Esophagus mucosa (tissue), 1 donor: ENCODE measurements around the gene NPHP4. TPM values are rescaled to one million over a fixed set of nuclear protein-coding genes. Genes with fewer than 3 reads are reported as not detected.

ENCODE experiments used
- ATAC-seq: fragments of 200-7000 bp; cut with Tn5 transposase; one replicate; pipeline ENCODE4 v1.9.1; 2020
- total RNA-seq: library from RNA; stranded (reverse); gene quantifications from one replicate; pipeline ENCODE4 v1.2.4, GENCODE V29; 2023
- donor health status: DM: yes; HTN: yes; CAD: no.

The NPHP4 gene
- total RNA-seq, 1 donor from 2014 or later: 4.7 TPM

DNA sequence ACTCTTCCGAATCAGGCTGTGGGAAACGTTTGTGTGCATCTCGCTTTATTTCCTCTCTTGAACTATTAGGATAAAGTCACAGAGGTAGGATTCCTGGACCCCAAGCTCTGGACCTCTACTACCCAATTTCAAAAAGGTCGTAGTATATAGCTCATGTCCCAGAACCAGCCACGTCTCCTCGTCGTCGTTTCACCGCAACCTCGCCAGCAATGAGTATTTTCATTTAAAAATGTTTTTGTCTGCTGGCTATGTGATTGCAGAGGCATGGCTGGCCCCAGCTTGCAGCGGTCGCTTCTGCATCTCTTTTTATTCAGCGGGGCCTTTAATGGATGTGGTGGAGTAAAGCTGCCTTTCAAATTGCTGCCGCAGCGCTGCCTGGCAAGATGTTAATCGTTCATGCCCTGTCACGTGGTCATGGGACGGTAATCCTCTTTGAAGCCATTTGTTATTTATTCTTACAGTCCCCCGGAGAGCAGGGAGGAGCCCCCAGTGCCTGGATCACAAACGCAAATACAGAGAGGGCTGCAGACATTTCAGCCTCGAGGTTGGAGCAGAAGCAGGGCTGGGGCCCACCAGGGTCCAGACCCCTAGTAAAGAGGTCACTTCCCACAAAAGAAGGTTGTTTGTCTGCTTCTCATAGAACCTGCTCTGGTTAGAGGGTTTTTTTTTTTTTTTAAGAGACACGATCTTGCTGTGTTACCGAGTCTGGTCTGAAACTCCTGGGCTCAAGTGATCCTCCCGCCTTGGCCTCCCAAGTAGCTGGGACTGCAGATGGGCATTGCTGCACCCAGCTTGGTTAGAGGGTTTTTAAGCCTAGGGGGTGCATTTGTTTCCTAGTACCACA, 11.6 kb upstream of the NPHP4 start:
- no peak for ATAC-seq

DNA sequence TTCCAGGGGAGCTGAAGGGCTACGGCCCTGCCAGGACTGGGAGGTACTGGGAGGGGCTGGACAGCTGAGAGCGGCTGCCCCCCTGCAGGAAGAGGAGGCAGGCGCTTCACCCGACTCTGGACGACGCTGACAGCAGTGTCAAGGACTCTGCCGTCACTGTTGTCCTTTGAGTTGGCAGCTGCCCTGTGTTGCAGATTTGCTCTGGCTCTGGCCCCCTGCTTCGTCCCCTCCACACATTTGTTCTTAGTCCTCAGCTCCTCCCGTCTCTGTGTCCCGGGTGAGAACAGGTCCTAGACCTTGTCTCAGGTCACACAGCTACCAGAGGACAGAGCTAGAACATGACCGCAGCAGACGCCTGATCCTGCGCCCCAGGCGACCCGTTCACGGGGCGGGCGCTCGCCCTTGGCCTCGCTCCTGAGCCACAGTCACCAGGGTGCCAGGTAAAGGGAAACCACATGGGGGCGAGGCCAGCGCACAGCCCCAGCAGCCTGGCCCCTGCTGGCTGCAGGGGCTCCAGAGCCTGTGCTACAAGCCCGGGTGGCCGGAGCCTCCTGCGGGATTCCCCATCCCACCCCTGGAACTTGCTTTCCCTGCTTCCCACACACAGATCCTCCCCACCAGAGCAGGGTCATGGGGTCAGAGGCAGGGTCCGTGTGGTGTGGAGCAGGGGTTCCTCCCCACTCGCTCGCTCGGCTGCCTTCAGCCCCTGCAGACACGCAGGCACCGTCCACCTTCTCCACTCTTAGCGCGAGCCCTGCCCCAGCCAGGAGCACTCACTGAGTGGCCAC, 10.7 kb upstream of the NPHP4 start:
- no peak for ATAC-seq

- no peak for ATAC-seq
Observed at GRCh38 chr1:6001992-6002576, 9.9 kb upstream of the NPHP4 start.

GRCh38 chr1:6000444-6001288, 8.4 kb upstream of the NPHP4 start:
- no peak for ATAC-seq

DNA sequence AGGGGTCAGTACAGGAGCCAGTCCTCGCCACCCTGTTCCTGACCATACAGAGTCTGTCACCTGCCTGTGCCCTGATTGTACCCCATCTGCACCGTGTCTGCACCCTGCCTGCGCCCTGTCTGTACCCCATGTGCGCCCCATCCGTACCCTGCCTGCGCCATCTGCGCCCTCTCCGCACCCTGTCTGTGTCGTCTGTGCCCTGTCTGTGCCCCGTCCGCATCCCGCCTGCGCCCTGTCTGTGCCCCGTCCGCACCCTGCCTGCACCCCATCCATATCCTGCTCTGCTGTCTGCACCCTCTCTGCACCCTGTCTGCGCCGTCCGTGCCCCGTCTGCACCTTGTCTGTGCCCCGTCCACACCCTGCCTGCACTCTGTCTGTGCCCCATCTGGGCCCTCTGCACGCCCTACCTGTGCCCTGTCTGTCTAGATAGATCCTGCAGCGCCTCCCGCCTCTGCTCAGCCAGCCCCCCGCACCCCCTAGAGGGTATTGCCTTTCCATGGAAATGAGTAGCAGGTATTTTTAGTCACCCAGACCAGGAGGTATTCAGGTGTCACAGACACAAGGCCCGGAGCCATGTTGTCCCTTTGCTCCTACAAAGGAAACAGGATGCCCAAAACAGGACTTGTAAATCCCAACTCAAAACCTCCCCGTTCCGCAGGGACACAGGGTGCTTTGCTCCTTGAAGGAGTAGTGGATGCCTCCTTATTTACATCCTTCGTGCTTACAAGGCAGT, 7.7 kb upstream of the NPHP4 start:
- no peak for ATAC-seq

- no peak for ATAC-seq
Observed at GRCh38 chr1:5998906-5999301, 6.7 kb upstream of the NPHP4 start.

DNA sequence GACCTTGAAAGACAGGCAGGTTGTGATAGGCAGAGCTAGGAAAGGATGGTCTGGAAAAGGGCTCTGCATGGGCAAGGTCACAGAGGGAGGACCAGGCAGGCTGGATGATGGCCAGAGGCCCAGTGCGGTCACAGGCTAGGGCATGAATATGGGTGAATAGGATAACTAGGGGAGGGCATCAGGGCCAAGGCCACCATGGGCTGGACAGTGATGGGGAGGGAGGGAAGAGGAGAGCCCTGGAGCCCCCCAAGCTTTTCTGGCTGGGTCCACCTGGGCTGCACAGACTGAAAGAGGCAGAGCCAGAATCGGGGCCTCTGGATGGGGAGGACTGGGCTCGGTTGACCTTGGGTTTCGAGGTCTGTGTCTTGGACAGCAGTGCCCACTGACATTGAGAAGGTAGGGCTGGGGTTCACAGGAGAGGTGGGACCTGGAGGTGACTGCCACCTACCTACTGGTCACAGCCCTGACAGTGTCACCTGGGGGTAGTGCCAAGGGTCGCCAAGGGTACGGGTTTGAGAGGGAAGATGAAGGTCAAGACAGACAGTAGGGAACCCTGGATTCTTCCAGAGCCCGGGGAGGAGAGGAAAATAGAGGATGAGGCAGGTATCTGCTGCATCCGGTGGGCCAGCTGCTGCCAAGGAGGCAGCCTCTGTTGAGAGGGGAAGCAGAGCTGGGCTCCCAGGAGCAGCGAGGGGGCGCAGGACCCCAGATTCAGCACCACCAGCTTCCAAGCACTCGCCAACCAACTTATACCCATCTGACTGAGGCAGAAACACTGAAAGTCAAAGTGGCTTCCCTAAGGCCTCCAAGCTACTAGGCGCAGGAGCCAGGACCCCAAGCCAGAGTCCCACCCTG, 6.1 kb upstream of the NPHP4 start:
- no peak for ATAC-seq

DNA sequence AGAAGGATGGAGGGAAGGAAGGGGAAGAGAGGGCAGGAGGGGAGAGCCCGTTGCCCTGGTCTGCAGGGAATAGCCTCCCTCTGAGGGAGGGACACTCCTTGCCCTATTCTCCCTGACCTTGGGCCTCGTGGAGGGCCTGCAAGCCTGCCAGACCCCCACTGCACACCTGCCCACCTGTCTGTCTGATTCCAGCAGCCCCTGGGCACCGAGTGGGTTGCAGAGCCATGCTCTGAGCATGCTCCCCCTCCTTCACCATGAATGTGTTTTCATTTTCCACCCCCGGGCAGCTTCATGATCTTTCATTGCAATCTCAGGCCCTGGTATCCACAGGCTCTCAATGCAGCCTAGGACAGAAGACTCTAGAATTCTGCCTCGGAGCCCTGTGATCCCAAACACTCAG, 5.1 kb upstream of the NPHP4 start:
- ATAC-seq: no peak

DNA sequence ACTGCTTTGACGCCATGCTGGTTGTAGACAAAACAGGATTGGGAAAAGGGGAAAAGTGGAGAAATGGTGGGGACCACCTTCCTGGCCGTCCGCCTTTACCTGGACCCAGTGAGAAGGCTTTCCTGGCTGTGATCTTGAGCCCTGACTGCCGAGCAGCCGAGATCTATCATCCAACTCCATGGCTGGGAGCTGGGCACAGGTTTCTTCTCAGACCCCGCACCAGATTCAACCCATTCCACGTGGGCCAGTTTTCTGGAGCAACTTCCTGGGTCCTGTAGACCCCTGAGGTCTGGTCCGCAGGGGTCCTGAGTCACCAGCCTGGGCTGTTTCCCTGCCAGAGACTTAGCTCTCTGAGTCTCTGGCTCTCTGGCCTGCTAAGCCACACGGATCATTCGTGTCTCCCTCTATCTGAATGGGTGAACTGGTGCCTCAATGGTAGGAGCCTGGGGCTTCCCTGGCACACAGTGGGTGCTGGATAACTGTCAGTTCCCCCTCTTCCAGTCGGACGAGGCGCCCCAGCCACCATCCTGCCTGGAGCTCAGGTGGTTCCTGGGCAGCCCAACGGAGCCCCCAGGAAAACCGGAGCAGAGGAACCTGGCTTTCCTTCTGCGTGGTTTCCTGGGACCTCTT, 4.5 kb upstream of the NPHP4 start:
- no peak for ATAC-seq

GRCh38 chr1:5995871-5996630, 3.8 kb upstream of the NPHP4 start:
- ATAC-seq: no peak

DNA sequence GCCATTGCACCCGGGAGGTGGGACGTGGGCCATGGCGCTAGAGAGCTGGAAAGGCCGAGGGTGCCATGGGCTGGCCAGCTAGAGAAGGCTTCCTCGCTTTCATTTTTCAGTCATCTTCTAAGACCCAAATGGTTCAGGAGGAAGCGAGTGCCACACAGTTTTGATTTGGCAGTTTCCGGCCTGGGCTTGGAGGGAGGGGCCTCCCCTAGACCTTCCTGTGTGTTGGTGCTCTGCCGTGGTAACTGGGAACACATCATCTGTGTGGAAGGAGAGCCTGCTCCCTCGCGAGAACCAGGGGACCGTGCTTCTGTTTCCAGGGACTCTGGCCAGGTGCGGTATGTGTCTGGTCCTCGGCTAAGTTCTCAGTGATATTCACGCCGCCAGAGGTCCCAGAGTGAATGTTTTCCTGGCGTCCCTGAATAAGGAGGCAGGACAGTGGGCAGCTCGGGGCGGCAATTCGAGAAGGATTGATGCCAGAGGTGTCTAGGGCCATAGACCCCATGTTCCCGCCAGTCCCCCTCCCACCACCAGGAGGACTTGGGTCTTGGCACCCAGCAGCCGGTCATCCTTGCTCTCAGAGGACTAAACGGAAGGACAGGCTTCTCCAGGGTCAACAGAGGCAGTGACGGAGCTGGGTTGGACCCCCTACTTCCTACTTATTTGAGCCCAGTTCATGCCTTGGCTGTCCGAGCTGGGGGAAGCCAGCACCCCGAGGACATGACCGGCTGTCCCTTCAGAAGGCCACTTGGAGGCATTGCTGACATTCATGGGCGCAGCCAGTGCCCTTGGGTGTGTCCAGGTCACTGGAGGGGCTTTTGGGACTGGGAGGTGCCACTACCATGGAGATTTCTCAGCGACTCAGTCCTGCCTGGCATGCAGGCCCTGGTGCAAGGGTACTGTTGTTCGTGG, 2.7 kb upstream of the NPHP4 start:
- no peak for ATAC-seq

- no peak for ATAC-seq
Observed at GRCh38 chr1:5993556-5994491, 1.6 kb upstream of the NPHP4 start.

DNA sequence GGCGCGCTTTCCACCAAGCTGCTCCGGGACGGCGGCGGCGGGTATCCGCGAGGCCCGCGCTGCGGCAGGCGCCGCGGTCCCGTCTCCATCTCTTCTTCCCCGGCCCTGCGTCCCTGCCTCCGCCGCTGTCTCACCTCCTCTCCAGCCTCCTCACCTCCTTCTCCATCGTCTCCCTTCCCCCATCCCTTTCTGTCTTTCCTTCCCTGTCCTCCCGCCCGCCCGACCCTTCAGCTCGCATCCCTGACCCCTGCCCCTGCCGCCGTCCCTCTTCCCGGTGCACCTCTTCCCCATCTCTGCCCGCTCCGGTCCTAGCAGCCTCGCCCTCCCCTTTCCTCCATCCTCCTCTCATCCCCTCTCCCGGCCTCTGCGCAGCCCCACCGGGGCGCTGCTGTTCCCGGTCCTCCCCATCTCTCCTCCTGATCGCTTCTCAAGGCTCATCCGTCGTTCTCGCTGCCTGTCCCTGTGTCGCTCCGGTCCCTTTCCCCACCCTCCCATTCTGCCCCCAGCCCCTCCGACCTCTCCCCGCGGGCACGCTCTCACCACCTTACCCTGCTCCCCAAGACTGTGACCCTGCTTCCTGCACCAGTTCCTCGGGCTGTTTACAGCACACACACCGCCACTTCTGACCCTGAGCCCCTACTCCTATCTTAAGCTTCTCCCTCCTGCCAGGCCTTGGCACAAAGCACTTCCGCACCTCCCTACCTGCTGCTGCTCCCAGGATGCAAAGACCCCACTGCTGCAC, 760 bp upstream of the NPHP4 start:
- ATAC-seq: no peak

DNA sequence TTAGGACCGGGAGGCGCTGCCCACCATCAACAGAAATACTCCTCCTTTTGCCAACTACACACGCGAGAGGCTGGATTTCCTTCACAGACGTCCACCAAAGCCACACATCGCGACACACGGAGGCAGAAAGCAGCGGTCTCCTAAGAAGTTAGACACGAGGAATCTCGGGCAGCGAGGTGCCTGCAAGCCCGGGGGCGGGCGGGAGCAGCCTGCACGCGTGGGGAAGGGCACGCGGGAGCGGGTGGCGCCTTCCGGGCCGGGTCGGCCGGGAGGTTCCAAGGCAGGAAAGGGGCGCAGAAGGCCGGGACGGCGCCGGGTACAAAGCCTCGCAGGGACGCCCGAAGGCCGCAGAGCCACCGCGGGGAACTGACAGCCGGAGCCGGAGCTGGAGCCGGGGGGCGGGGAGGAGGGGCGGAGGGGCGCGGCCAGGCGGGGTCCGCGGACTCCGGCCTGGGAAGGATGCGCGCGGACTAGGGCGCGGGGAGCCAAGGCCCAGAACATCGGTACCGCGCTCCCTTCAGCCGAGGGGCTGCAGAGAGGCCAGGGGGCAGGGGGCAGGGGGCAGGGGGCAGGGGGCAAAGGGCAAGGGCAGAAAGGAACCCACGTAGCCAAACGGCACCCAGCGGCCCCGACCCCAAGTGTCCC, 722 bp downstream of the NPHP4 start:
- peak; percentile 30 for ATAC-seq

DNA sequence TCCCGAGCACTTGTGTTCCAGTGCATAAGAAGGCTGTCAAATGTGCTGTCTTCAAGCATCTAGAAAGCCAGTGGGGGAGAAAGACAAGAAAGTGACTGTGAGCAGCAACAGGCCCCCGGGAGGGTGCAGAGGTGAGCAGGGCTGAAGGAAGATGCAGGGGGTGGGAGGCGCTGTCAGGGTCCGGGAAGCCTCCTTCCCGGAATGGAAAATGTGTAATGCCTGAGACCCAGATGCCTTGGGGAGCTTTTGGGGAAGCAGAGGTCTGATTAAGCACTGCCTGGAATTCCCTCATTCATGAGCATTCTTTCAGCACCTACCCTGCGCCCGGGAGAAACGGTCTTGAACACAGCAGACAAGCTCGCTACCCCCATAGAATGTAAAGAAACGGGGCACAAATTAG, 1.3 kb downstream of the NPHP4 start:
- no peak for ATAC-seq

GRCh38 chr1:5989731-5990271, 2.4 kb downstream of the NPHP4 start:
- ATAC-seq: no peak
